ENCODE measurements around the gene KDF1.
"Not testable (repeated sequence)": the region's sequence is repeated elsewhere in the genome, so short reads cannot be mapped to it uniquely, and the experiment has no call there.

KDF1 gene

GRCh38 chr1:26994020-26994786 is 33.9 kb upstream of the KDF1 start:
- peaks cover 3% of the 10 kb centered on the region; the same call in 1 of the 2 replicates for H3K4me1 ChIP-seq (ENCODE audit: low read length)
- peak overlapping the region; percentile 46 for H3K4me2 ChIP-seq (ENCODE audit: low read length)
- no peaks in the 10 kb centered on the region for H3K9me3 ChIP-seq (ENCODE audit: insufficient read depth, low read length)
- no peaks in the 10 kb centered on the region for H3K79me2 ChIP-seq (ENCODE audit: low read length)
- no peak for TF ChIP-seq EZH2phosphoT487 (IDR thresholded peaks at IDR 0.05; ENCODE audit: low read depth)
- no peak for TF ChIP-seq CTCF (IDR thresholded peaks at IDR 0.05; ENCODE audit: low read depth, low read length)
- H3K9ac ChIP-seq (ENCODE audit: low read length) = no peak overlapping the region
- 0 out of 2 replicates have a peak, but pooled peaks cover 3% of the 10 kb centered on the region for H3K27me3 ChIP-seq (ENCODE audit: low read depth, low read length)
- no peak overlapping the region for H3K27ac ChIP-seq (ENCODE audit: low read length)
- peak overlapping the region; percentile 74 for H3K4me3 ChIP-seq (ENCODE audit: low read length)
- H2AFZ ChIP-seq (ENCODE audit: low read depth, low read length) = no peak overlapping the region
- H3K36me3 ChIP-seq (replicated peaks; ENCODE audit: low read depth, low read length) = no peaks in the 10 kb centered on the region
- no peaks in the 10 kb centered on the region for H4K20me1 ChIP-seq (ENCODE audit: insufficient read depth, low read length)

- H3K36me3 ChIP-seq (replicated peaks; ENCODE audit: low read depth, low read length) = no peaks in the 10 kb centered on the region
- peak within 1 kb of the TSS; percentile 80 for H3K4me2 ChIP-seq (ENCODE audit: low read length)
- no peaks in the 10 kb centered on the region for H3K79me2 ChIP-seq (ENCODE audit: low read length)
- H3K27ac ChIP-seq (ENCODE audit: low read length) = no peak within 1 kb of the TSS
- peak within 1 kb of the TSS; percentile 39; the same call in 1 of the 2 replicates for H3K9ac ChIP-seq (ENCODE audit: low read length)
- TF ChIP-seq CTCF (IDR thresholded peaks at IDR 0.05; ENCODE audit: low read depth, low read length) = no peak
- no peak for TF ChIP-seq EZH2phosphoT487 (IDR thresholded peaks at IDR 0.05; ENCODE audit: low read depth)
- H3K4me3 ChIP-seq (ENCODE audit: low read length) = peak within 1 kb of the TSS; percentile 78
- no peaks in the 10 kb centered on the region for H3K9me3 ChIP-seq (ENCODE audit: insufficient read depth, low read length)
- 0 out of 2 replicates have a peak, but pooled peaks cover 3% of the 10 kb centered on the region for H3K27me3 ChIP-seq (ENCODE audit: low read depth, low read length)
- peaks cover 3% of the 10 kb centered on the region; the same call in 1 of the 2 replicates for H3K4me1 ChIP-seq (ENCODE audit: low read length)
- no peaks in the 10 kb centered on the region for H4K20me1 ChIP-seq (ENCODE audit: insufficient read depth, low read length)
- H2AFZ ChIP-seq (ENCODE audit: low read depth, low read length) = 0 out of 2 replicates have a peak within 1 kb of the TSS, but pooled peaks have one; percentile 30
Observed at GRCh38 chr1:26993237-26994019, 33.2 kb upstream of the KDF1 start, which contains the start of gene TRNP1. Gene TRNP1, plus strand, starts transcription at chr1:26993692. Its CDS starts 95 bp downstream, at chr1:26993787.

- Histone ChIP-seq H3K9me3 (ENCODE audit: insufficient read depth, low read length) (no peaks in the 10 kb centered on the region), H2AFZ (ENCODE audit: low read depth, low read length) (no peak overlapping the region), H3K27ac (ENCODE audit: low read length) (no peak overlapping the region)
Observed at GRCh38 chr1:26991310-26992116, 31.2 kb upstream of the KDF1 start.

GRCh38 chr1:26989403-26990109 is 29.3 kb upstream of the KDF1 start:
- not testable (repeated sequence) for H3K9ac ChIP-seq (ENCODE audit: low read length); H3K4me2 ChIP-seq (ENCODE audit: low read length); H3K27ac ChIP-seq (ENCODE audit: low read length); H3K4me1 ChIP-seq (ENCODE audit: low read length); H3K4me3 ChIP-seq (ENCODE audit: low read length); H2AFZ ChIP-seq (ENCODE audit: low read depth, low read length); H3K27me3 ChIP-seq (ENCODE audit: low read depth, low read length); H3K36me3 ChIP-seq (replicated peaks; ENCODE audit: low read depth, low read length); H3K79me2 ChIP-seq (ENCODE audit: low read length); H3K9me3 ChIP-seq (ENCODE audit: insufficient read depth, low read length); H4K20me1 ChIP-seq (ENCODE audit: insufficient read depth, low read length)

More at GRCh38 chr1:26991310-26992116, 31.2 kb upstream of the KDF1 start:
- TF ChIP-seq CTCF (IDR thresholded peaks at IDR 0.05; ENCODE audit: low read depth, low read length) (no peak), EZH2phosphoT487 (IDR thresholded peaks at IDR 0.05; ENCODE audit: low read depth) (no peak)
- no peak overlapping the region for H3K4me2 ChIP-seq (ENCODE audit: low read length)
- no peaks in the 10 kb centered on the region for H4K20me1 ChIP-seq (ENCODE audit: insufficient read depth, low read length)
- H3K36me3 ChIP-seq (replicated peaks; ENCODE audit: low read depth, low read length) = no peaks in the 10 kb centered on the region
- H3K9ac ChIP-seq (ENCODE audit: low read length) = no peak overlapping the region
- no peak overlapping the region for H3K4me3 ChIP-seq (ENCODE audit: low read length)
- H3K27me3 ChIP-seq (ENCODE audit: low read depth, low read length) = 0 out of 2 replicates have a peak, but pooled peaks cover 3% of the 10 kb centered on the region
- H3K4me1 ChIP-seq (ENCODE audit: low read length) = no peaks in the 10 kb centered on the region
- H3K79me2 ChIP-seq (ENCODE audit: low read length) = no peaks in the 10 kb centered on the region
